Measurements from ENCODE around the gene CALHM1. TPM values are rescaled to one million over a fixed set of nuclear protein-coding genes. Genes with fewer than 3 reads are reported as not detected.
"Not testable (repeated sequence)": the region's sequence is repeated elsewhere in the genome, so short reads cannot be mapped to it uniquely, and the experiment has no call there.

The CALHM1 gene, protein sequence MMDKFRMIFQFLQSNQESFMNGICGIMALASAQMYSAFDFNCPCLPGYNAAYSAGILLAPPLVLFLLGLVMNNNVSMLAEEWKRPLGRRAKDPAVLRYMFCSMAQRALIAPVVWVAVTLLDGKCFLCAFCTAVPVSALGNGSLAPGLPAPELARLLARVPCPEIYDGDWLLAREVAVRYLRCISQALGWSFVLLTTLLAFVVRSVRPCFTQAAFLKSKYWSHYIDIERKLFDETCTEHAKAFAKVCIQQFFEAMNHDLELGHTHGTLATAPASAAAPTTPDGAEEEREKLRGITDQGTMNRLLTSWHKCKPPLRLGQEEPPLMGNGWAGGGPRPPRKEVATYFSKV
- total RNA-seq, result not detected
- long read RNA-seq, donor 1, result 0 reads
- long read RNA-seq, donor 2, result 0 reads

DNA sequence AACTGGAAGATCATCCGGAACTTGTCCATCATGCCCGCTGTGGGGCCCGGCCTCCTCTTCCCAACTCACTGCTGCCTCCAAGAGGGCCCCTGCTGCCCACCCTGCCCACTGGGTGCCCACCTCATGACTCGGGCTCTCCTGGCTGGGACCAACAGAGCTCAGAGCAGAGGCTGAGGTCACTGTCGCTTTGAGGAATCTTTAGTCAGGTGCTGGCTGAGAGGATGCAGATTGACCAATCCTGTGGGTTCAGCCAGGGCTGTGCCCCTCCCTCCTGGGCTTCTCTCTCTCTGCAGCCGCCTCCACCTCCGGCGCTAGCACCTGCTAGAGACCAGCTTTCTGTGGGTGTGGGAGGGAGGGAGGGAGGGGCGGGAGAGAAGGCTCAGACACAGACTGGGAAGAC, at the start of gene CALHM1:
Gene CALHM1, minus strand, starts transcription at position 181 of the 400 bp plus-strand sequence. Its CDS starts 149 bp downstream, at position 32.
- intact Hi-C loops (cut with DNase I), result no loop called here
- DNase-seq (ENCODE audit: low spot score), result no peak

DNA sequence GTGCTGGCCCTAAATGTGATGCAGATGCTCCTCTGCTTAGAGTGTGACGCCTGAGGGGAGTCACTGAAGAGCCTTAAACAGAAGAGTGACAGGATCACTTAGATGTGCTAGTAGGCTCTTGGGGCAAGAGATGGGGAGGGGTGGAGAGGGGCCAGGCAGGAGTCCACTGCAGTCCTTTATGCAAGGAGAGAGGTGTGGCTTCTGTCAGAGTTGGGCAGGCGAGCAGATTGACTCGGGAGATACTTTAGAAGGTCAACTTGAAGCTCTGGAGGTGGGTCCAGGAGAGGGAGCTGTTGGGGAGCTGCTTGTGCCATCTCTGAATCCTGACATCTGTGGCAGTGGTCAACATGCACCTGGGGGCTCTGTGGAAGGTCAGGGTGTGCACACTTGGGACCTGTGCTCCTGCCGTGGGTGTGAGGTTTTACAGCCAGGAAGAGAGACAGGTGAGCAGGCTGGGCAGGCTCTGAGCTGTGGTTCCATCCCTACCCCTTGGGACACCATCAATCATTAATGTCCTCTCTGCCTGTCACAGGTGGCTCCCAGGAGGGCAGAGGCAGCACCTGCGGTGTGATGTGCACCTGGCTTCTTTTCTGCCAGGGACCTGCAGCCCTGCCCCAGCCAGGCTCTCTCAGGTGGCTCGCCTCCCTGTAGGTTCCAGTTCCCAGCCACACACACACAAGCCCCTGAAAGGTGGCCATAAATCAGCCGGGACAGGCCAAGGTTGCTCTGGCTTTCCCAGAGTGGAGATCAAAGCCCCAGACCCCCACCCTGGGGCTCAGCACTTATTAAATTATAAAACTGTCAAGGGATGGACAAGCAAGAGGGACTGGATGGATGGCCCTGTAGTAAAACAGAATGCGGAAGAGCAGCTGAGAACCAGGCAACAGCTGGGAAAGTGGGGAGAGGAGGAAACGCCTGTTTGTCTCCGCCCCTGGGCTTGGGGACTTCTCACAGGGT, 48.8 kb upstream of the CALHM1 start:
- DNase-seq (ENCODE audit: low spot score), result peak; percentile 45
- intact Hi-C loops (cut with DNase I), result loop anchor here in 1 of 2 donors (2.0 kb wide), 1 partner anchor 71 kb away; no protein-coding TSS in a partner anchor

DNA sequence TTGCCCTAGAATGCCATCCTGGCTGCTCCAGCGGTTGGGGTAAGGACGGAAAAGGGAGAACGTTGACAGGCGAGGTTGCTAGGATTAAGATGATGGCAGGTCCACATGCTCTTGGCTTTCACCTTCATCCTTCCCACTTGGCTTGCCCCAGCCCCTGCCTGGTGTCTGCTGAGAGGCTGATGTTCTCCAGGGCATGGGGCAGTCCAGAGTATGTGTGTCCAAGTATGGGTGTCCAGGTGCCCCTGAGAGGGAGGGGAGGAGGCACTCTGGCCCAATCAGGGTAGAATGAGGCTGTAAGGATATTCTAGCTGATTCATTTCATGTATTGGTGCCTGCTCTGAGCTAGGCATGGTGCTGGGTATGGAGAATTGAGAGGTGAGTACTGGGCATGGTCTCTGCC, 47.4 kb upstream of the CALHM1 start:
- peak; percentile 40 for DNase-seq (ENCODE audit: low spot score)

DNA sequence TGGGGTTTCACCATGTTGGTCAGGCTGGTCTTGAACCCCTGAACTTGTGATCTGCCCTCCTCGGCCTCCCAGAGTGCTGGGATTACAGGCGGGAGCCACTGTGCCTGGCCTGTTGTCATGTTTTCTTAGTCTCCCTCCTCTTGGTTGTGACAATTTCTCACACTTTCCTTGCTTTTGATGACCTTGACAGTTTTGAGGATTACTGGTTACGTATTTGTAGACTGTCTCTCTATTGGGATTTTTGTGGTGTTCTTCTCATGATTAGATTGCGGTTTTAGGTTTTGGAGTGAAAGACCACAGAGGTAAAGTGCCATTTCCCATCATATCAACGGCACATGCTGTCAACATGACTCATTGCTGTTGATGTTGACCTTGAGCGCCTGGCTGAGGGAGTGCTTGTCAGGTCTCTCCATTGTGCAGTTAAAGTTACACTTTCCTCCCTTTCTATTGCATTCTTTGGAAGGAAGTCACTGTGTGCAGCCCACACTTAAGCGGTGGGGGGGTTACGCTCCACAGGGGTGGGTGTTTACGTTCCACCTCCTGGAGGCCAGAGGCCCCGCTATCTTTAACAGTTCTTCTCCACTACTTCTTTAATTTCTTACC, 45.6 kb upstream of the CALHM1 start:
- intact Hi-C loops (cut with DNase I), result no loop called here

More for the DNA sequence above, 47.4 kb upstream of the CALHM1 start:
- intact Hi-C loops (cut with DNase I), result no loop called here

DNA sequence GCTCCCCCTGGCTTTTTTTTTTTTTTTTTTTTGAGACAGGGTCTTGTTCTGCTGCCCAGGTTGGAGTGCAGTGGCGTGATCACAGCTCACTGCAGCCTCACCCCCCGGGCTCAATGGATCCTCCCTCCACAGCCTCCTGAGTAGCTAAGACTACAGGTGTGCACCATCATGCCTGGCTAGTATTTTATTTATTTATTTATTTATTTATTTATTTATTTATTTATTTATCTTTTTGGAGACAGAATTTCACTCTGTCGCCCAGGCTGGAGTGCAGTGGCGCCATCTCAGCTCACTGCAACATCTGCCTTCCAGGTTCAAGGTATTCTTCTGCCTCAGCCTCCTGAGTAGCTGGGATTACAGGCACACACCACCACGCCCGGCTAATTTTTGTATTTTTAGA, 45.1 kb upstream of the CALHM1 start:
- DNase-seq (ENCODE audit: low spot score); intact Hi-C loops (cut with DNase I): not testable (repeated sequence)

More for the DNA sequence above, 45.6 kb upstream of the CALHM1 start:
- DNase-seq (ENCODE audit: low spot score), result peak; percentile 58

DNA sequence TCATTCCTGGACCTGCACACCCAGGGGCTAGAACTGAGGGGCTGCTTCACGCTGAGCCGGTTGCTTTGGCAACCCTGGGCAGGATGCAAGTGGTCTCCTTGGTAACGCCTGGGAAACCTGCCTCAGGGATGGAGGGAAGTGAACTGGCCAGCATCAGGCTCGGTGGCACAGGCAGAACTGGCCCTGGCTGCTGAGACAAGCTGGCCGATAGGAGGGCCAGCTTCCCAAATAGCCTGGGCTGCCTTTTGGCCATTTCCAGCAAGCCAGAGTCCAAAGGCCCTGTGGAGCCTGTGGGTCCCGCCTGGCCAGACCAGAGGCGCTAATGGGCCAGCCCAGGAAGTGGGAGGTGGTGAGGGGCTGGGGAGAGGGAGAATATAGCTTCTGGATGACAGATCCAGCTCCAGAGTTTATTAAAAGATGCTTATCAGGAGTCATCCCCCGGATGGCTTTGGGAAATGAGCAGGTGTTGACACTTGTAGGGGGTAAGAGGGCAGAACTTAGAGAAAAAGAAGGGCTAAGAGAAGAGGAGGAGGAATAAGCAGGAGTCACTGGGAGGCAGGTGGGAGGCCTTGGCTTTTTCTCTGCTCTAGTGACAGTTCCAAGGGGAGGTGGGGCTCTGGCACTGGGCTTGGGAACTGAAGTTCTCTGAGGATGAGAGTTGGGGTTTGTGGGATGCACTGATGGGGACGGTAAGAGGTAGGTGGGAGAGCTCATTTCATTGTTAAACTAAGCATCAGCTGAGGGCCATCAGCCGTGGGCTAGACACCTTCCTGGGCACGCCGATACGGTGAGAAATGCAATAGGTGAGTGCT, 44.4 kb upstream of the CALHM1 start:
- DNase-seq (ENCODE audit: low spot score), result peak; percentile 68
- intact Hi-C loops (cut with DNase I), result no loop called here

DNA sequence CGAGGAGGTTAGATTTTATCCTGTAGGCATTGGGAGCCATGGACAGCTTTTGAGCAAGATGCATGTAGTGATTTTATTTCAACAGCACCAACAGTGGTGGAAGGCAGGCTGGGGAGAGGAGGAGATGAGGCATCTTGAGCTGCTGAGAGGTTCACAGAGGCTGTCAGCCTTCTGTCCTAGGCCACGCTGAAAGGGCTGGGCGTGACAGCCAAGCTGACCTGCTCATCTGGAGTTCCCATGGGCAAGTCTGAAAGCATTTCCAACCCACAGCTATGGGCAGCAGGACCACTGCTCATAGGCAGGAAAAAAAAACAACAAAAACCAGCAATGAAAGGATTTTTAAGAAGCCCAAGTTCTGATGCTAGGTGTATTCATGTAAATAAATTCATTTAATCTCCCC, 42.5 kb upstream of the CALHM1 start:
- DNase-seq (ENCODE audit: low spot score), result peak; percentile 34
- intact Hi-C loops (cut with DNase I), result no loop called here

DNA sequence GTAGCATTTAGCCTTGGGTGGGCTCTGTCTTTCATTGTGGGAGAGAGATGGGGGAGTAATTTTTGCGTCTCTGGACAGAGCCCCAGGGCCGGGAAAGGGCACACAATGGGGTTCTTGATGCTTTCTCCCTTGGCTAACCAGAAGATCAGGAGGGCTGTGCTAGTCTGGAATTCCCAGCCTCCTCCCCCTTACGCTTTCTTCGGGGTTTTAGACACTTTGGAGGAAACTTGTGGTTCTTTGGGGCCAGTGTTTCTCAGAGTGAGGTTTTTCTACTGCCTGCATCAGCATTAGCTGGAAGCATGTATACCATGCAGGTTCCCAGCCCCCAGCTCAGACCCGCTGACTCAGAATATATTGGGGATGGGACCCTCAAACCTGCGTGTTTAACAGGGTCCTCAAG, 41.8 kb upstream of the CALHM1 start:
- peak; percentile 29 for DNase-seq (ENCODE audit: low spot score)
- intact Hi-C loops (cut with DNase I), result no loop called here

DNA sequence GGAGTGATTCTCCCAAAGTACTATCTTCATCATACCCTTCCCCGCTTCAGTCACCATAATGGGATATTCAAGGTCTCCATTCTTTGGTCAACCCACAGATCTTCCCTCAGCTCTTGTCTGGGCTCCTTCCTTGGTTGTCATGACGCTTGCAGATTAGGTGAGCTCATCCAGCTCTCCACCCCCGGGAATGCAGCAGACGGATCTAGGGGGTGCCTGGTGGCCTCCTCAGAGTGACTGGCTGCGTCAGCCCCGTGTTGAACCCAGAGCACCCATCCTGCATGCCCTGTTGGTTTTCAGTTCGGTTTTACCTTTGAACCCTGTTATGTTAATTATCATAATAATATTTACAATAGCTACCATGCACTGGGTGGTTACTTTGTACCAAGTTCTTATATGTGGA, 41.2 kb upstream of the CALHM1 start:
- DNase-seq (ENCODE audit: low spot score), result peak; percentile 59
- intact Hi-C loops (cut with DNase I), result no loop called here

DNA sequence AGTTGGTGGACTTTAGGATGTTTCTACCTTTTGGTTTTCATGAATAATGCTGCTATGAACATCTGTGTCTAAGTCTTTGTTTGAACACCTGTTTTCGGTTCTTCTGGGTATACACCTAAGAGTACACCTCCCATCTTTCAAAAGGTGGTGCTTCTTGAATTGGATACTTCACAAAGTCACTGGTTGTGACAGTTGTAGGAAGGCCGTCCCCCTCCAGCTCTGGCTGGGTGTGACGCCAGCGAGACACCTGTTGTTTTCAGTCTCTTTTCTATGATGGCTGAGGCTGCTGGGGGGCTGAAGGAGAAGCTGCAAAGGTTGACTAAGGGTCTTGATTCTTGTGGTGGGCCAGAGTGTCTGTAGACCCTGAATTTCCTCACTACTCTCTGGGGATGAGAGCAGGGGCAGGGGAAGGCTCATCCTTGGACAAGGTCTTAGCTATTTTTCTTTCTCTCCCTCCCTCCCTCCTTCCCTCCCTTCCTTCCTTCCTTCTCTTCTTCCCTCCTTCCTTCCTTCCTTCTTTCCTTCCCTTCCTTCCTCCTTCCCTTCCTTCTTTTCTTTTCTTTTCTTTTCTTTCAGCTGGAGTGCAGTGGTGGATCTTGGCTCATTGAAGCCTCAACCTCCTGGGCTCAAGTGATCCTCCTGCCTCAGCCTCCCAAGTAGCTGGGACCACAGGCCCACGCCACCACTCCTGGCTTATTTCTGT, 40.4 kb upstream of the CALHM1 start:
- no peak for DNase-seq (ENCODE audit: low spot score)
- intact Hi-C loops (cut with DNase I), result no loop called here

DNA sequence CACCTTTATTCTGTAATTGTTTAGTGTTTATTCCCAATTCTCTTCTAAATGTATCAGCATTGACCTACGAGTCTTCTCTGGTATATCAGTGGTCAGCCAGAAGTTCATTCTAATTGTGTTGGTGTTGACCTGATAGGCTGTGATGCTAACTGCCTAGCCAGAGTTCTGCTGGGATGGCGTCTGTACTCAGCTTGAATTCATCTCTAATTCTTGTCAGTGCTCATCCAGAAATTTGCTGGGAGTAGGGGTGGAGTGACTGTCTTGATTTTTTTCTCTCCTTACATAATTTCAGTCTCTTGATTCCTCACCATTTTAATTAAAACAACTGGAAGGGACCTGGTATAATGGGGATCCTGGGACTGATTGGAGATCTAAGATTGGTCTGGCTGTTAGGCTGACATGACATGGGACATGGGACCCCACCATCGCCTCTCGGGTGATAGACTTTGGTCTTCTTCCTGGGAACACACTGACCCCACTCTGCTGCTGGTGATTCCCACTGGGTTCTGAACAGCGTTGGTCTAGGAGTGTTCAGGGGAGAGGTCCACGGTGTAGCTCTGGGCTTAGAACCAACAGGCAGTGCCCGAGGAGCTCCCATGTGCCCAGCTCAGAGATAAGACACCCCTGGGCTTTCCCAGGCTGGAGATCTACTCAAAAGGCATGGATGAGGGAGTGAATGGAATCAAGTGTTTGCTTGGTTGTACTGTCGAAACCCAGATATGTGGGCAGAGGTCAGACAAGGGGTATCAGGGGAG, 38.6 kb upstream of the CALHM1 start:
- intact Hi-C loops (cut with DNase I), result no loop called here
- DNase-seq (ENCODE audit: low spot score), result no peak

DNA sequence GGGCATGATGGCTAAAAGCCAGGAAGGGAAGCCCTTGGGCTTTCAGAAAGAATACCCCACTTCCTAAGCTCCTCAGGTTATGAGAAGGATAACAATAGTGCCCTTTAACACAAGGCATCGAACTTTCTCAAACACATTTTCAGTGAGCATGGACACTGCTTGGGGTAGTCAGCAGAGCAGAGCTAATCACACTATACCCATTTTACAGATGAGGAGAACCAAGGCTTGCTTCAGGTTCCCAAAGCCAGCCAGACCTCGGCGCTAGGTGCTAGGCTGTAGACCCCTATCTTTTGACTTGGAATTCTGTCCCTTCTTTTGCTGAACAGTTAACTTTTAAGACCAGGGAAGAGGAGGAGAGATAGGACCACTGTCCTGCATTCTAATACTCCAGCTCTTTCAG, 36.6 kb upstream of the CALHM1 start:
- DNase-seq (ENCODE audit: low spot score), result no peak
- intact Hi-C loops (cut with DNase I), result no loop called here

DNA sequence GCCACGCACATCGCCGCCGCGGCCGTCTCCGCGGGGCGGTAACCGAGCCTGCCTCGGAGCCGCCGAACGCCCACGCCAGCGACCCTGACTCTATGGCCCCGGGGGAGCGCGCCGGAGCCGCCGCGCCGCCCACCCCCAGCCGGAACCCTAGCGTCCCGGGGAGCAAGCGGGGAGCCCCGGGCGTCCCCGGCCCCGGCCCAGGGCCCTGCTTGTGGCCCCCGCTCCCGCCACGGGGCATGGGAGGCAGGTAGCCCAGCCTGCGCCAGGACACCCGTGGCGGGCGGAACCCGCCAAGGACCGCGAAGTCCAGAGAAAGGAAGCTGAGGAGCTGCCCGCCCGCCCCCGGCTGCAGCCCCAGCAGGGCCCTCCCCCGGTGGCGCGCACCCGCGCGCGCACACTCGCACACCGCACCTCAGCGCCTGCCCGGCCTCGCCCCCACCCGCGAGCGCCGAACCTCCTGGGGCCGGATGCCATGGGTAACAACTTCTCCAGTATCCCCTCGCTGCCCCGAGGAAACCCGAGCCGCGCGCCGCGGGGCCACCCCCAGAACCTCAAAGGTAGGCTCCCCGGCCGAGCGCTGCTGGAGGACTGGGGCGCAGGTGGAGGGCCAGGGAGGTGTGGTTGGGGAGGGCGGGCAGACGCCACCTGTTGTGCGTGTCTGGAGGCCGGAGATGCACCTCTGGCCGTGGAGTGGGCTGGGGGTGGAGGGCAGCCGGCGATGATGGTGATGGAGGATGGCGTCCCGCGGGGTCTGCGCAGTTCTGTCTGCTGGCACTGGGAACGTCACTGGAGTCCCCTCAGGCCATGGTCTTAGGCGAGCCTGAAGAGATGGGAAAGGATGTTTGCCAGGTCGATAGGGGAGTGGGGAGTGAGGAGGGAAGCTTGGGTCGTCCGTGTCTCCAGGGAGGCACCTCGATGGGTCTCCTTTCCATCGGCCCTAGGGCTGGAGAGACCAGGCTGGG, 35.5 kb upstream of the CALHM1 start:
- no peak for DNase-seq (ENCODE audit: low spot score)
- intact Hi-C loops (cut with DNase I), result no loop called here

DNA sequence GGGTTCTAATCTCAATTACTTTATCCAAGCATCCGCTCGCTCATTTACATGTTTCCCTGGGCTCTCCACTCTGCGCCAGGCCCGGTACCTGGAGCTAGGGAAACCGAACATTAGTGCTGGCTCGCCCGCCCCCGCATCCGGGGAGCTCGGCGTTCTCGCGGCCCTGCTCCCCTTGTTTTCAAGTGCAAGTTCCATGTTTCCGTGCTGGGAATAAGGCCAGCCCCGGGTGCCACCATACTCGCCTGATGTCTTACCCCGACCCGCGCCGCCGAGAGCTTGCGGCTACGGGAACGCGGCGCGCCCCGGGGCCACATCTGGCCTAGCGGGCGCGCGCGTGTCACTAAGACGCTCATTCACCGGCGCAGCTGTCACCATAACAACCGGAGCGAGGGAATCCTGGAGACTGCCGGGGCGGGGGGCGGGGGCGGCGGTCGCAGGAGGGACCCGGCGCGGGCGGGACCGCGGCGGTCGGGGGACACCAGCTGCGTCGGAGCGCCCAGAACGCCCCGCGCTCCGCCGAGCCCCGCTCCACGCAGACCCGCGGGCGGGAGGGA, 34.7 kb upstream of the CALHM1 start, which contains the start of gene NEURL1:
Gene NEURL1, plus strand, starts transcription at position 344 of the 554 bp plus-strand sequence. CDS start 683 bp downstream, outside the sequence.
- intact Hi-C loops (cut with DNase I), result no loop called here
- DNase-seq (ENCODE audit: low spot score), result no peak

DNA sequence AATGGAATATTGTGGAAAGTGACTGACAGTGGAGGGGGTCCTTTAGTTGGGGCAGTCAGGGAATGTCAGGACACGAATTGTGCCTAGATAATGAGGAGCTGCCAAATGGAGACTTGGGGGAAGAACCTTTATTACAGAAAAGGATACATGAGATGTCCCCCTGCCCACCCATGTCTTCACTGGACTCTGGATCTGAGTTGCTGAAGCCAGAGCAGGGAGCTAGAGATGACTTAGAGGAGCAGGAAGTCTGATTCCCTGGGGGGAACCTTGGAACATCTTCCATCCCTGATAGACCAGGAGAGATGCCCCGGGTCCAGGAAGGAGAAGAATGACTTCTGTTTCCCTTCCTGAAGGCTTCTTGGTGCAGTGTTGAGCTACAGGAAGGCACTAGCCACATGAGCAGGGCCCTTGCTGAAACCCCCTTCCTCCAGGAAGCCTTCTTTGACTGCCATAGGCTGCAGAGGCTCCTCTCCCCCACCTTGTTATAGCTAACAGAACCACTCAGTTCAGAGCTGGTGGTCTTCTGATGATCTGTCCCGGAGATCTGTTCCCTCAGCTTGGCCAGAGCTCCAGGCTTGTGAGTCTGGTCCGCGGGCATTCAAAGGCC, 34.1 kb upstream of the CALHM1 start:
- intact Hi-C loops (cut with DNase I), result no loop called here

More for the DNA sequence above, 34.1 kb upstream of the CALHM1 start:
- no peak for DNase-seq (ENCODE audit: low spot score)

Data from posterior vena cava (tissue), 2 donors.